K562 (cell line): ENCODE data around the gene WTAP. TPM values are rescaled to one million over a fixed set of nuclear protein-coding genes. Genes with fewer than 3 reads are reported as not detected.

Experiments used
- ATF1 ChIP-seq, 2 experiments: fragments of 450-650 bp in 1 of 2; IDR thresholded peaks; 2 replicates each; pipeline ENCODE4 v1.6.1; 2016; ENCODE audit warnings: missing compliant biosample characterization in 1 of 2, missing genetic modification characterization in 1 of 2
- CHD1 ChIP-seq: fragments of 200-600 bp; sonication (generic); IDR thresholded peaks from one replicate; pipeline ENCODE4 v1.6.1; 2012; ENCODE audit warnings: mild to moderate bottlenecking, moderate library complexity, low read length, inconsistent platforms
- ETV5 ChIP-seq: sonication (generic); formaldehyde crosslinking; IDR thresholded peaks from 2 replicates; pipeline ENCODE4 v1.4.0; 2020; ENCODE audit warnings: low read depth, mild to moderate bottlenecking, missing genetic modification reagents
- FOXK2 ChIP-seq, 2 experiments: fragments of 450-650 bp; IDR thresholded peaks in 1 of 2; conservative IDR thresholded peaks in 1 of 2; 2 replicates each; pipeline ENCODE4 v1.6.1; 2016; ENCODE audit warnings: low read depth in 2 of 2, mild to moderate bottlenecking in 1 of 2
- NRF1 ChIP-seq, 2 experiments: fragments of 450-650 bp; IDR thresholded peaks in 1 of 2; conservative IDR thresholded peaks in 1 of 2; 2 replicates each; pipeline ENCODE4 v1.6.1; 2014; ENCODE audit warnings: mild to moderate bottlenecking in 2 of 2
- POLR2B ChIP-seq: fragments of 450-650 bp; IDR thresholded peaks from 2 replicates; pipeline ENCODE4 v1.6.1; 2018; ENCODE audit warnings: low read depth; ENCODE audit not compliant: partially characterized antibody
- RBM22 ChIP-seq: fragments of 200-400 bp; formaldehyde crosslinking; IDR thresholded peaks from 2 replicates; pipeline ENCODE4 v1.6.1; 2018; ENCODE audit warnings: low read length, low read depth; ENCODE audit not compliant: poor library complexity, severe bottlenecking
- SAP30 ChIP-seq: fragments of 200-600 bp; sonication (generic); IDR thresholded peaks from 2 replicates; pipeline ENCODE4 v1.6.1; 2012; ENCODE audit warnings: borderline replicate concordance, low read depth, mild to moderate bottlenecking, moderate library complexity, low read length, control low read depth, inconsistent platforms; ENCODE audit not compliant: insufficient read depth, poor library complexity, severe bottlenecking
- SFPQ ChIP-seq: fragments of 200-400 bp; formaldehyde crosslinking; IDR thresholded peaks from 2 replicates; pipeline ENCODE4 v1.6.1; 2017; ENCODE audit warnings: mild to moderate bottlenecking, low read depth, low read length, moderate library complexity
- SNIP1 ChIP-seq: fragments of 450-650 bp; IDR thresholded peaks from 2 replicates; pipeline ENCODE4 v1.7.1; 2017; ENCODE audit warnings: low read depth, mild to moderate bottlenecking
- TEAD4 ChIP-seq, 2 experiments: sonication (generic) in 1 of 2; formaldehyde crosslinking in 1 of 2; IDR thresholded peaks; 2 replicates each; pipeline versions ENCODE4 v1.6.1 to v1.8.0; 2012 to 2022; ENCODE audit warnings: borderline replicate concordance in 1 of 2, inconsistent platforms in 1 of 2, low read length in 1 of 2, mild to moderate bottlenecking in 1 of 2, missing genetic modification reagents in 1 of 2
- YY1 ChIP-seq, 3 experiments: IDR thresholded peaks; 2 replicates each; pipeline ENCODE4 v1.6.1; 2011; ENCODE audit warnings: low read length in 2 of 3, mild to moderate bottlenecking in 2 of 3, moderate library complexity in 2 of 3, borderline replicate concordance in 1 of 3, control low read depth in 1 of 3, low read depth in 1 of 3; ENCODE audit not compliant: insufficient read depth in 3 of 3, insufficient replicate concordance in 2 of 3, control insufficient read depth in 1 of 3, insufficient read length in 1 of 3; ENCODE audit errors: extremely low read depth in 1 of 3
- ZC3H11A ChIP-seq: IDR thresholded peaks from 2 replicates; pipeline ENCODE4 v1.6.1; 2012; ENCODE audit warnings: low read depth, low read length, improper control_type of control experiment
- ZFP30 ChIP-seq: fragments of 250-450 bp; sonication (Bioruptor Pico); IDR thresholded peaks from 2 replicates; pipeline ENCODE4 v1.8.0; 2022; ENCODE audit warnings: moderate library complexity, mild to moderate bottlenecking, inconsistent platforms, borderline replicate concordance
- ZNF143 ChIP-seq: sonication (generic); formaldehyde crosslinking; IDR thresholded peaks from 2 replicates; pipeline ENCODE4 v1.9.0; 2022; ENCODE audit warnings: mild to moderate bottlenecking, missing genetic modification reagents
- ZNF551 ChIP-seq: fragments of 250-450 bp; sonication (Bioruptor Pico); IDR thresholded peaks from 2 replicates; pipeline ENCODE4 v1.5.0; 2021; ENCODE audit warnings: mild to moderate bottlenecking, moderate library complexity
- ZSCAN29 ChIP-seq: fragments of 450-650 bp; IDR thresholded peaks from 2 replicates; pipeline ENCODE4 v1.6.1; 2017
- polyA plus RNA-seq, 8 experiments: library from polyadenylated mRNA; depleted of rRNA in 4 of 8; stranded (reverse) in 5 of 8; unstranded in 3 of 8; fragments of >200 nt; fragmentation: Nextera tagmentation in 2 of 8; fragmentation: Illumina TruSeq in 1 of 8; extraction: Ambion mirVana in 2 of 8; extraction: Trizol in 1 of 8; gene quantifications; 2 replicates each; pipeline versions ENCODE4 v1.2.1 to v1.2.3, GENCODE V29; 2011 to 2014; ENCODE audit warnings: inconsistent platforms in 1 of 8, missing spikeins in 1 of 8
- total RNA-seq, 7 experiments: library from RNA; depleted of rRNA in 6 of 7; stranded (reverse); fragments of >200 nt in 6 of 7; fragmentation: Illumina TruSeq in 2 of 7; extraction: Trizol in 2 of 7; gene quantifications; 2 replicates each; pipeline versions ENCODE4 v1.2.1 to v1.2.3, GENCODE V29; 2011 to 2021; ENCODE audit warnings: low replicate concordance in 1 of 7
- TF ChIP-seq, protein P1 (sequence below), 2 experiments: IDR thresholded peaks; 2 replicates each; pipeline ENCODE4 v1.6.1; 2012; ENCODE audit warnings: improper control_type of control experiment in 2 of 2, low read depth in 2 of 2, low read length in 2 of 2, borderline replicate concordance in 1 of 2

Gene WTAP
- total and polyA plus RNA-seq, 9 of the 15 experiments (the other 6 are each of a cell fraction or from before 2014, with no cell fraction given) = 52.4 to 156 (median 110) TPM

- TF ChIP-seq YY1 (IDR thresholded peaks at IDR 0.05; ENCODE audit: borderline replicate concordance in 1 of 3, control insufficient read depth in 1 of 3, extremely low read depth in 1 of 3, insufficient read depth in 3 of 3, insufficient read length in 1 of 3, insufficient replicate concordance in 2 of 3, low read depth in 1 of 3, low read length in 2 of 3) (peak in 1 of 3 experiments; percentile 74), SAP30 (peak; percentile 77), POLR2B (no peak), TEAD4 (IDR thresholded peaks at IDR 0.05; ENCODE audit: low read length) (no peak), TEAD4 (CRISPR knock-in tag; IDR thresholded peaks at IDR 0.05; ENCODE audit: borderline replicate concordance) (peak; percentile 81; the same call in 1 of the 2 replicates), ZNF143 (CRISPR knock-in tag) (0 out of 2 replicates have a peak, but pooled peaks have one; percentile 23), ZFP30 (CRISPR knock-in tag) (no peak), CHD1 (peak; percentile 97), RBM22 (peak; percentile 86), ETV5 (peak; percentile 17; the same call in 1 of the 2 replicates), SNIP1 (no peak), FOXK2 (conservative IDR thresholded peaks at IDR 0.05 in 1 of 2, IDR thresholded peaks at IDR 0.05 in 1 of 2; ENCODE audit: low read depth in 2 of 2) (0 out of 4 replicates have a peak, but pooled peaks of 1 of the 2 experiments have one; percentile 37), ZC3H11A (no peak), ZSCAN29 (peak; percentile 99), NRF1 (conservative IDR thresholded peaks at IDR 0.05 in 1 of 2, IDR thresholded peaks at IDR 0.05 in 1 of 2) (peak; percentile 8 to 17; a peak in 1 of 4 replicates), ZNF551 (CRISPR knock-in tag) (no peak), ATF1 (CRISPR knock-in tag; IDR thresholded peaks at IDR 0.05) (no peak), ATF1 (tag; IDR thresholded peaks at IDR 0.05) (peak; percentile 65), SFPQ (no peak)
- TF ChIP-seq, protein P1, sequence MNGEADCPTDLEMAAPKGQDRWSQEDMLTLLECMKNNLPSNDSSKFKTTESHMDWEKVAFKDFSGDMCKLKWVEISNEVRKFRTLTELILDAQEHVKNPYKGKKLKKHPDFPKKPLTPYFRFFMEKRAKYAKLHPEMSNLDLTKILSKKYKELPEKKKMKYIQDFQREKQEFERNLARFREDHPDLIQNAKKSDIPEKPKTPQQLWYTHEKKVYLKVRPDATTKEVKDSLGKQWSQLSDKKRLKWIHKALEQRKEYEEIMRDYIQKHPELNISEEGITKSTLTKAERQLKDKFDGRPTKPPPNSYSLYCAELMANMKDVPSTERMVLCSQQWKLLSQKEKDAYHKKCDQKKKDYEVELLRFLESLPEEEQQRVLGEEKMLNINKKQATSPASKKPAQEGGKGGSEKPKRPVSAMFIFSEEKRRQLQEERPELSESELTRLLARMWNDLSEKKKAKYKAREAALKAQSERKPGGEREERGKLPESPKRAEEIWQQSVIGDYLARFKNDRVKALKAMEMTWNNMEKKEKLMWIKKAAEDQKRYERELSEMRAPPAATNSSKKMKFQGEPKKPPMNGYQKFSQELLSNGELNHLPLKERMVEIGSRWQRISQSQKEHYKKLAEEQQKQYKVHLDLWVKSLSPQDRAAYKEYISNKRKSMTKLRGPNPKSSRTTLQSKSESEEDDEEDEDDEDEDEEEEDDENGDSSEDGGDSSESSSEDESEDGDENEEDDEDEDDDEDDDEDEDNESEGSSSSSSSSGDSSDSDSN (IDR thresholded peaks at IDR 0.05; ENCODE audit: borderline replicate concordance in 1 of 2, low read depth in 2 of 2, low read length in 2 of 2) = peak; percentile 6 to 53; a peak in 1 of 4 replicates
Measured at GRCh38 chr6:159692303-159693127, 34.8 kb upstream of the WTAP start (continued).
